HG02610 (cell line): ENCODE data around the gene EYS.

Source experiments
- ATAC-seq: cut with Tn5 transposase; IDR thresholded peaks from one replicate; pipeline ENCODE4 v1.9.1; 2021; ENCODE audit warnings: mild to moderate bottlenecking, moderate library complexity; ENCODE audit not compliant: unreplicated experiment

Gene EYS

DNA sequence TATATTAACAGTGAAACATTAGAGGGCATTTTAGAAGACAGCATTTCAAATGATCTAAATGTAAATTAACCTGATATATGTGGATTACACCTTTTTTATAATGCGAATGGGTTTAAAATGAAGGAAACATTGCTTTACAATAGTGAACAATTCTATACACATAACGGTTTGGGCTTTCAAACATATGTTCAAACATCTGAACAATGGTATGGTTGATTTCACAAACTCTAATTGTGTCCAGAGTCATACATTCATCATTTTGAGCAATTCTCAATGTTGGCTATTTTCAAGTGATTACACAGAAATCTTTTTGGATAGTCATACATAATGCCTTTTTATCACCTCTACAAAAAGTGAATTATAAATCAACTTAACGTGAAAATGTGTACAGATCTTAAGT is 1493.3 kb downstream of the EYS start:
- no peak for ATAC-seq

DNA sequence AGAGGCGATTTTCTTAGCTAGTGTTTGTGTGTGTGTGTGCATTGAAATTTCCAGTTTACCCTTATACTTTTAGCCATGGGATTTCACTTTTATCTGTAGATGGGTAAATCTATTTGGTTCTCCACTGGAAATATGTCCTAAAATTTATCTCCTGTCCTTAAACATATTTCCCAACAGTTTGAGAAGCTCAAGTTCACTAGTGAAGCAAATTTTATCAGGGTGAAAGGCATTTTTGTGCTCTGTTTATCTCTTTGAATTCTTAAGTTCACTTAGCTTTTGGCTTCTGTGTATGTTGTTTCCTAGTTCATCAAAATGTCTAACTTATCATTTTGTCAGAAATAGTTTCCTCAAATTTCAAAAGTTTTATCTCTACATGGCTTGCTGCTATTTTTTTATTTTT is 1509.8 kb downstream of the EYS start:
- no peak for ATAC-seq

DNA sequence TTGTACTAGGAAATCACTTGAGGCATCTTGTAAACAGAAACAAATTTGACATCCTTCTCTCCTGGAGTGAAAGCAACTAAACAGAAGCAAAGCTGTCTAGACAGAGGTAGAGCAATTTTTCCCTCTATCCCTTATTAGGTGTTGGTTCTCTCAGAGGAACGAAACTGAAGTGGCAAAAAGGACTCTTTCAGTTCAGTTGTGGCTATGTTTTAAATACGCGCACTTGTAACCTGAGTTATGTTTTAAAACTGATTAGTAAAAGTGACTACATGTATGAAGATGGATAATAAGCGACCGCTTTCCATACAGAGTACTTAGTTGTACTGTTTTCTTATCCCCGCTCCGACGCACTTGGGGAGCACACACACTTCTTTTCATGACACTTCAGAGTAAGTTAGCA is 1520.4 kb downstream of the EYS start:
- no peak for ATAC-seq

DNA sequence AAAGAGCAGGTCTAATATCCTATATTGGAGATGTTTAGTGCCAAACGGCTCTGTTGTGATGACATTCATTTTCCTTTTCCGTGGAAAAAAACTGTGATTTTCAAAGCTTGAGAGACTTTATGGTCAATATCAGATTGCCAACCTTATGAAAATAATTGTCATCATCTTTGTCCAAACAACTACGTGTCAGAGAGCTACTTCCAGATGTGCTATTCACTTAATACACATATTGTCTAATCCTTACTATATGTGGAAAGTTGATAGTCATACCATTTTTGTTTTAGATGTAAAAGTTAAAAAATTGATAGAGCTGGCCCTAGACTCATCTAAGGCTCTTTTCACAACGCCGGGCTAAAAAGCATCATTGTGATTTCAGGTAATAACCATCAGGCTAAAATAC is 1521.4 kb downstream of the EYS start:
- ATAC-seq, result no peak

DNA sequence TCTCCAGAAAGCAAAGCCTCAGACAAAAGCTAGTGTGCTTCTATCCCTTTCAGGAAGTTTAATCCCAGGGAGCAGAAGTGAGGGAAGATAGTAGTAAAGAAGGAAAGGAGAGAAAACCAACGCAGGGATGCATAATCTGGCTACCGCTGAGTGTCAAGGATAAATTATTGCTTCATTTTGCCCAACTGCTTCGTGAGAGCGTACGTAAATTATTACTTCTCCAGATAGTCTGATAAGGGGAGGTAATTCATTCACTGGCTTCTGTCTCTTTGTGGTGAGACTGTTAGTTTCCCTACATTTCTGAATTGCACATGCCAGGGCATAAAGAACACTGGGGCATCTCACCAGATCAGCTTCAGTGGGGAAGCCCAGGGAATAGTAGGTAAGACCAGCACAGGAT is 1531.7 kb downstream of the EYS start:
- ATAC-seq, result no peak

DNA sequence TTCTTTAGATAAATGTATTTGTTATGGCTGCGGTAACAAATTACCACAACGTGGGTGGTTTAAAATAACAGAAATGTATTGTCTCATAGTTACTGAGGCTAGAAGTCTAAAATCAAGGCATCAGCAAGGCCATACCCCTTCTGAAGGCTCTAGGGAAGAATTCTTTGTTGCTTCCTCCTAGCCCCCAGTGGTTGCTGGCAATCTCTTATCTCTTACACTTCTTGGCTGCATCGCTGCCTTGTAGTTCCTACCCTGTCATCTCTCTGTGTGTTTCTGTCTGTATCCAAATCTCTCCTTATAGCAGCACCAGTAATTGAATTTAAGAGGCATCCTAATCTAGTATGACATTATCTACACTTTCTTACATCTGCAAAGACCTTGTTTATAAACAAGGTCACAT is 1536.7 kb downstream of the EYS start:
- no peak for ATAC-seq

DNA sequence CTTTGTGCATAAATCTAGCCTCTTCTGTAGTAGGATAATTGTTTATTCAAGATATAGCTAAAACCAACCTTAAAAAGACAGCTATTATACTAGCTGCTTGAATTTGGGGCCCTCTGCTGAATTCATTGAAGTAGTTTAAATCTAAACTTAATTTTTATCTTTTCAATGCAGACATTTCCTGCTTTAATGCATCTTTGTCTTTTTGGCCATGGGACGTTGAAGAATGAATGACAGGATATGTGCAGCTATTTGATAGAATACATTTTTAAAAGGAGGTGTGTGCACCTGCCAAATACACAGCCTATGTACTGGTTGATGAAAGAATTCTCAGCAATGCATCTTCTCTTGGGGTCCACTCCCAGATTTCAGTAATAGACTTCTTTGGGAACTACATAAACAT is 1546.5 kb downstream of the EYS start:
- no peak for ATAC-seq

DNA sequence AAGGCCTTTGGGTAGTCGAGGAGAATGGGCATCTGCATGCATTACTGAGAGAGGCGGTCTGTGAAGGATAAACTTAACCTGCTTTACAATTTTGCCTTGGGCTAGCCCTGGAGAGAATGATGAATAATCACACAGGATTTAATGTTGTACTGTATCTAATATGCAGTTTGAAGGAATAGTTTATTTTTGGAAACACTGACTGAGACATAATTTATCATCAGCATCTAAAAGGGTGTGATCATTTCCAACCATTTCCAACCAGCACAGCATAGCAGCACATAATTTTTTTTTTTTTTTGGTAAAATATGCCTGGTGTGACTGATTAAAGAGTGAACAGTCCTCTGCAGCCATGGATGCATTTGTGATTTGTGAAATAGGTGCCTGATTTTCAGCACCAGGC is 1552.0 kb downstream of the EYS start:
- no peak for ATAC-seq

DNA sequence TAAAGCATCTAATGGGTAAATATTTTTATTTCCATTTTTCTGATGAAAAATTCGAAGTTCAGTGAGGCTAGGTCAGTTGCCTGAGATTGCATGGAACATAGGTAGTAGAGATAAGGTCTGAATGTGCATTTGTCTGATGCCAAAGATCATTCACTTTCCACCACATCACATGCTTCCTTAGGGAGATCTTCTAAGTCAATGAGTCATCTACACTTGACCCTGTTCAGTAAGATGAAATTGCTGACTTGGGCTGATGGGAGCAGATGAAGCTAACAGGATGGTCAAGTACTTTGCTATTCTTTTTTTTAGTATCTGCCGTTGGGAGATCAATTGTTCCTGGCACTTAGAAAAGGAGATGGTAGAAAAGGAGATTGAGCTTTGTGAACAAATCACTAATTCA is 1560.2 kb downstream of the EYS start:
- ATAC-seq, result no peak

DNA sequence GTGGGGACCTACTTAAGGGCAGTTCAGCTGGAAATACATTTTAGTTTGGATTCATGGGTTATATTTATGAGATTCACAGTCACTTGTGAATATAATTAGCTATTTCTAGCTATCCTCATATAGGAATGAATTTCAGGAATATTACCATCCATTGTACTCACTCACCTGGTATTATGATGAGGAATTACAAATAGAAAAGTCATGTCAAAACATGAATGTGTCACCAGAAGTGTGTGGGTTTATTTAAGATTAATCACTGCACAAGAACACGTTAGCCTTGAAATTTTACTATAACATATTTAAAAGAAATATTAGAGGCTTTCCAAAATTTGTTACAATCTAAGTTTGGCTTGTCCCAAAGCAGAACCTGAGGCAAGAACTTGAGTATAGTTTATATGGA is 1560.9 kb downstream of the EYS start:
- no peak for ATAC-seq

DNA sequence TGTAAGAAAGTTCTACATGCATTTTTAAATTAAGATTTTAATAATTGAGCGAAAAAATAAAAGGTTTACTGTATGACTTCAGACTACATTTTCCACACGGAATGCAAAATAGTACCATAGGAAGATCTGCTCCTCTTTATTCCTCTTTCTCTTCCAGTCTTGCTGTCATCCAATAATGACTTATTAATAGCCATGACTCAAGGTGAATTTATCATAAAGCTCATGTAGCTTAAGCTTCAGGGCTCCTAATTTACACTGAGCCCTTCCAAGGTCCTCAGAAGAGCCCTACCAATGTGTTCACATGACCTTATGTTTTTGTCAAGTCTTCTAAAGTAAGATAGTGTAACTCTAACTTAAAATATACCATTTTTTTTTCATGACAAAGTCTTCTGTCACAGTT is 1561.4 kb downstream of the EYS start:
- ATAC-seq, result no peak

DNA sequence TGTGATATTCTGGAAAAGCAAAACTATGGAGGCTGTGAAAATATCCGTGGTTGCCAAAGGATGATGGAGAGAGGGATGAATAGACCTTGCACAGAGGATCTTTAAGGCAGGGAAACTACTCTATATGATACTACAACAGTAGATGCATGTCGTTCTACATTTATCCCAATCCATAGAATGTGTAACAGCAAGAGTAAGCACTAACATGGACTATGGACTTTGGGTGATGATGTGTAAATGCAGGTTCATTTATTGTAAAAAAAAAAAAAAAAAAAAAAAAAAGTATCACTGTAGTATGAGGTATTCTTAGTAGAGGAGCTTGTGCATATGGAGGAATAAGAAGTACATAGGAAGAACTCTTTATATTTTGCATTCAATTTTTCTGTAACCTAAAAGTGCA is 1563.9 kb downstream of the EYS start:
- no peak for ATAC-seq

DNA sequence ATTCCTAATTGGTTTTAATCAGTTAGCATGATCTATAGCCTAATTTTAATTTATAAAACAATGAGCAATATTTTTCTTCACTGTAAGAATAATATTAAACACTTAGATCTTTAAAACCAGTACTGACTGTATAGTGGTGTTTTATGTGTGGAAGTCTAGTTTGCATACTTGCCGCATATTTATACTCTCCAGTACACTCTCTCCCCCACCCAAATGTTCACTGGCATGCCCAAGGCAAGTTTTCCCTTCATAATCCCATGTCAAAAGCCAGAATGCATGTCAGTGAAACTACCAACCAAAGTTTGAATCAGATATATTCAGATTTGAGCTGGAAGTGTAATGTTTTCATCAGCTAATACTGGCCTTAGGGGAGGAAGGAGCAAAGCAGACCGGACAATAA is 1565.3 kb downstream of the EYS start:
- no peak for ATAC-seq

DNA sequence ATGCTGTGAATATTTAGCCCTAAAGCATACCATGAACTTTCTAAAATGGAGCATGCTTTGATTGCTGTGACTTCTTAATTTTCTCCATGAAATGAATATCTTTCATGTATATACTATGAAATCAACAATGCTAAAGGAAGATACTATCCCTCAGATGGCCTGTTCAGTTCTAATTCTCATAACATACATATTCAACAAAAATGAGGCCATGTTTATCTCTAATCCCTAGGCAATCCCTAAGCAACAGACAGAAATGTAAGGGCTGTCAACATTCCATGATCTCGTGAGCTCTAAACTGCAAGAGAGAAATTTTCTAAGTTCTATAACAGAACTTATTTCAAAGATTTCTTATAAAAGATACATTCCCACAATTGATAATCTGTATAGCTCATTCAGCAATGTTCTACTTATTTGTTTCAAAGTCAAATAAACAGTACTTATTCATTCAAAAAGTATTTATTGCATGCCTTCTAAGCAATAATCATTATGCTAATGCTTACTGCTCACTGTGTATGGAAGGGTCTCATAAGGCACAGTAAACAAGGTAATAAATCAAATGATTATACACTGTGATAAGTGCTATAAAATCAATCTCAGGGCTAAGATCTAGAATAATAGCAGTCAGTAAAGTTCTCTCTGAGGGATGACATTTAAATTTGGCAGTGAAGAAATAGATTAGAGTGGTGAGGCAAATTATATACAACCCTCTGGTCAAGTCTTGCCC is 1578.6 kb downstream of the EYS start:
- ATAC-seq, result no peak

DNA sequence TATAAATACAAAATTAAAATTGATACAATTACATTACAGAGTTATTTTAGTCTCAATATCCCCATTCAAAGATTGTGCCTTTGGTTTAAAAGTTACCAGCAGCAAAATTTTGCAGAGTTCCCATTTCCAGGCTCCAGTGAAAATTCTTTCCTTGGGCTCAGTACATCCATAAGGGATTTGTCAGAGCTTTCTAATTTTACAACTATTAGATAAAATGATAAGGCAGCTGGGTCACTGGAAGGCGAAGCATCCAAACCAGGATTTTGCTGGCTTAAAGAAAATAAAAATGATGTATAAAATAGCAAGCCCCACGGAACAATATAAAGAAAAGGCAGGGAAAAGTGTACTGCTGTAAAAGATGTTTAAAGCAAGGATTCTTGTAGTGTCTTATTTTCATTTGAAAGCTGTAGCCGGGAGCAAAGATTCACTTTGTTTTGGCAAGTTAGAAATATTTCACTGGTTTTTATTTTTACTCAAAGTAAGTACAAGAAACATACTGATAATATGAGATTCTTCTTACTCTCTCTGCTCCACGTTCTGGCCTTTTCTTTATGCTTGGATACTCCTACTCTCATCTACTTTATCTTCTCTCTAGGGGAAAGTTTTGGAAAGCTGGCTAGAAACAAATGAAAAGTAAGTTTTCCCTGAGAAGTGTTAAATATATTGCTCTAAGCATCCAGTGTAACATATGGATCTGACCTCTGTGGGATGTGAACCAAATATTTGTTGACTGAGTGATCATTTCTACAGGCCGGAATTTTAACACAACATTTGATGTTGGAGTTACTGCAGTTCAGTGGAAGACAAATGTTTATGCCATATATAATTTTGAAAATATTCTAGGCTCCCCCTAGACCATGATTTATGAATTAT is 1583.0 kb downstream of the EYS start:
- ATAC-seq, result no peak

DNA sequence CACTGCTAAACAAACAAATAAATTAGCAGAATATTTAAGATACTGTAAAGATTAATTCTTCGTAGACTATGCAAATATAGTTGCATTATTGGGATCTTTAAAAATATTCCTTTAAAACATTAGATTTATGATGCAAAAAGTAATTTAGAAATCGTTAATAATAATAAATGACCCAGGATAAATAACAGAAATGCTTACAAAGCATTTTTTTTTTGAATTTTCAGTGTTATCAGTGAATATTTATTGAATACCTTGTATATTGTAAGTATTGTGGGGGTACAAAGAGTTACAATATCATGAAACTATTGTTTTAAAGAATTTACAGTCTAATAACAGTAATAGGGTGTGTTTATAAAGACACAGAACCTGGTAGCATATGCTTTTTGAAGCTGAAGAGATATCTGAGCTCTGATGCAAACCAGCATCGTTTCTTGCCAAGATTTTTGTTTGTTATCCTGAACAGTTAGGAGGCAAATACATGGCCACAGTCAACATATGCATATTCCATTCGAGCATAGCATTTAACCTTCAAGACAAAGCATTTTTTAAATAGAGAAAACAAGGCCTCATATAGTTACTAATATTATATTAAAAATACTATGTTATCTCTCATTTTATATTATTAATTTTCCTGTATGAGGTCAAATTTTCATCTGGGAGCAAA is 1584.2 kb downstream of the EYS start:
- ATAC-seq, result no peak

DNA sequence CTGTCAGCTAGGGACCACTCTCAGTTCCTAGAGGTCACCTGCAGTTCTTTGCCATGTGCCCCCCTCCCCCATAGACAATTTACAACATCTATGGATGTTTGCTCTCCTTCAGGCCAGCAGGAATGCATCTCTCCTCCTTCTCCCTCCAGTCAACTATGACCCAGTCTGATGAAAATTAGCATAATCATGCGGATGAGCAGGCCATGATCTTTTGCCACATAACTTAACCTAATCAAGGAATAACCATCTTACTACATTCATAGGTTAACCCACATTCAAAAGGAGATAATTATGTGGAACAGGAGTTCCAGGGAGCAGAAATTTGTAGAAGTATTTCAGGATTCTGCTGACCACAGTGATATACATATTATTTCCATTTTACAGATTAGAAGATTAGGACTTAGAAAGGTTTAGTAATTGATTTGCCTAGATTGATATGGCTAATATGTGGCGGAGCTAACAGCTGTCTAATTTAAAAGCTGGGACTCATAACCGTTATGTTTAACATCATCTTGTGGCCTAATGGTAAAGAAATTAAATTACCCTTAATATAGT is 1585.9 kb downstream of the EYS start:
- no peak for ATAC-seq

DNA sequence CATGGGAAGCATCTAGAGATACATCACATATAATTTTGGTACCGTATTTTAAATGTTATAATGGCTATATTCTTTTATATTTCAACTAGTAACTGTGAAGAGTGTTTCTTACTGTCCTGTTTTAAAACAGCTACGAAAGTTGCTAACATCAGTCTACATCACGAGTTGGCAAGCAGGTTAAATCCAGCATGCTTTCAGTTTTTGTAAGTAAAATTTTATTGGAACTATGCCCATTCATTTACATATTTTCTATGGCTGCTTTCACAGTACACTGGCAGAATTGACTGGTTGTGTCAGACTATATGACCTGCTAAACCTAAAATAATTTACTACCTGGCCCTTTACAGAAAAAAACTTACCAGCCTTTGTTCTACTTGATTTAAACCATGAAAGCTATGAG is 1593.3 kb downstream of the EYS start:
- no peak for ATAC-seq

DNA sequence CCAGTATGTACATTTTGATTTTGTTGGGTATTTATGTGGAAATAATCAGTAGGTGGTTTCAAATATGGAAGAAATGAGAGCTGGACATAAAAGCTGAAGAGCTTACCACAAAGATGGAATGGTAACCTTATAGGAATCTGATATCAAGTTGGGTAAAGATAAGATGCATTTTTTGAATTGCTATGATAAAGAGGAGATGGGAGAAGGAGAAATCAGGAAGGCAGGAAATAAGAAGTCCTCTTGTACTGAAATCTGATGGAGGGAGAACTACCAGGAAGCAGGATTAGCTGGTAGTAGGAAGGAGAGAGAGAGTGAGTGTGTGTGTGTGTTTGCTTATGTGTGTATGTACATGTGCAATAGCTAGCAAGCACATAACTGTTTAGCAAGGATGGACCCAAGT is 1603.0 kb downstream of the EYS start:
- ATAC-seq, result no peak

DNA sequence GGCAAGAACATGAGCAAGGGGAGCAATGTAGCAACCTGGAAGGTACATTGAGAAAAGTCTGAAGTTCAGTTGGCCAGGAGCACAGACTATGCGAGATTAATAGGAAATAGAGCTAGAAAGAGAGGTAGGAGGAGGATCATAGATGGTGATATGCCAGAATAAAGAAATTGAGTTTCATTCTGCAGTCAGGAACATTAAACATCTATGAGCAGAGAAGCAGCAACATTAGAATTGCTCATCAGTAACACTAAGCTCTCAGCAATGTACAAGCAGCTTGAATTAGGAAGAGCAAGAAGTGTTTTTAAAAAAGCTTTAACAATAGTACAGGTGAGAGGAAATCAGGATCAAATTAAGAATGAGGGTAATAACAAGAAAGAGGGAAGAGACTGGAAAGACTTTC is 1603.5 kb downstream of the EYS start:
- no peak for ATAC-seq

DNA sequence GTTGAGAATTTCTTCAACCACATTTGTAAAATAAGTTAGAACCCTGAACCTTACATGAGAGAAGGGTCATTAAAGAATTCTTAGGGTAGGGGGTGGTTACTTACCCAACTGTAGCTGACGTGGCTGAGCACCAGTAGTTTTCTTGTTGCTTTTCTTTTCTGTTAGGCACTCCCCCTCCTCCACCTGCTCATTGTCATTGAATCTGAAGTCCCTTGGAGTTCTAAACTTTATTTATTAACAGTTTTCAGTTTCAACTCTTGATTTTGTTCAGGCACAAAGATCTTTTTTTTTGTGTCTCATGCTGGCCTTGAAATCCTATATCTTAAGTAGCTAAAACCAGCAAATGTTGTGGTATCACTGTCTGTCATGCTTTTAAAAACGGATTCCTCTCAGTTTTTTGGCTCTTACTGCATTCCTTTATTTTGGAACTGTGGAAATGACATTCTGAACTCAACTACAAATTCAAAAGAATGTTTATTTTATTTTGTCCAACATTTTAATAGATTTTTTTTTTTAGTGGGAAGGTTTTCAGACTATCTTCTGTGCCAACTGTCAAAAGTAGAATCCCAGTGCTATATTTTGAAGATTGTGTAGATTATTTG is 1606.2 kb downstream of the EYS start:
- no peak for ATAC-seq
